Kidney glomerular epithelial cell (primary cell): ENCODE data around the gene R3HCC1L.

Experiments
- DNase-seq: peaks from one replicate; lab custom pipeline; 2025; lab: John Stamatoyannopoulos, UW

R3HCC1L gene

DNA sequence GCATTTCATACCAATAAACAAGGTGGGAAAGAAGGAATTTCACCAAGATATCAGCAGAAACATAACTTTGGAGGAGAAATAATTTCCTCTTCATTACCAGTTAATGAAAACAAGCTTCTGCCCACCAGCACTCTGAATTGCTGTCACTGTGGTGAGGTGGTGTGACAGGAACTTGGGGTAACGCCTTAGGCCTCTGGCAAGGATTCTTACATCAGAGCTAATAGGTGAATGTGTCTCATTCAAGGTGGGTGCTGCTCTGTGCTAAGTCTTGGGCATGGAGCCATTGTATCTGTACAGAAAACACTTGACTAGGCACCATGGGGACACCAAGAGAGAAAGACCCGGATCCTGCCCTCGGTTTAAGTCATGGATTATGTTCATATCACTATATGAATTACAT lies 141.9 kb downstream of the R3HCC1L start:
- DNase-seq: no peak

DNA sequence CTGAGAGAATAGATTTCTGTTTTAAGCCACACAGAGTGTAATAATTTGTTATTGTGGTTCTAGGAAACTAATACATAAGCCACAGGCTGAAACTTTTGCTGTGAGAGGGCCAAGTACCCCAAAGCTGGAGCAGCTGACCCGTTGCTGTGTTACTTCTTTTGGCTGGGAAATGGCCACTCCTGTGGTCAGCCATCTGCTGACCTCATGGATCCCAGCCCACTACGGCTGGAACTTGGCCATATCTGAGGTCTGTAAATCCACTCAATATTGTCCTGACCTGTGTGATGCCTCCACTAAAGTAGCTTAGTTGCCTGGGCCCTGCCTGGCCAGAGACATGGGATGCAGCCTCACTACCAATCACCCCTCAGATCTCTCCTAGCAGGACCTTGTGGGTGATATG lies 151.0 kb downstream of the R3HCC1L start:
- no peak for DNase-seq

DNA sequence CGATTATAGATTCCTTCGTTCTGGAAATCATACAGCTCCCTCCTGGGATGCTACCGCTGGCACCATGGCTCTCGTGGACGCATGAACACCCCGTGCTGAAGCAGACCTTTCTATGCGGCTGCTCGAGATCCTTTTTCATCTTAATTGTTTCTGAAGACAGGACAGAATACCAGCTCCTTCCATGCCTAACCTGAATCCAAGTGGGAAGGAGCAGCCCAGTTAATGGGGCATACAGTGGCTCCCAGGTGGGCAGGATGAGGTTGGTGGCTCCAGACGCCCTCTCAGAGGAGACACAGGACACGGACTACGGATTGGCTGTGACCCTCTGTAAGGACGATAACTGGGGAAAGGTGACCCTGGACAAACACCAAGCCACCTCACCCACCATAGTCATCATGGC lies 152.0 kb downstream of the R3HCC1L start:
- DNase-seq: no peak

DNA sequence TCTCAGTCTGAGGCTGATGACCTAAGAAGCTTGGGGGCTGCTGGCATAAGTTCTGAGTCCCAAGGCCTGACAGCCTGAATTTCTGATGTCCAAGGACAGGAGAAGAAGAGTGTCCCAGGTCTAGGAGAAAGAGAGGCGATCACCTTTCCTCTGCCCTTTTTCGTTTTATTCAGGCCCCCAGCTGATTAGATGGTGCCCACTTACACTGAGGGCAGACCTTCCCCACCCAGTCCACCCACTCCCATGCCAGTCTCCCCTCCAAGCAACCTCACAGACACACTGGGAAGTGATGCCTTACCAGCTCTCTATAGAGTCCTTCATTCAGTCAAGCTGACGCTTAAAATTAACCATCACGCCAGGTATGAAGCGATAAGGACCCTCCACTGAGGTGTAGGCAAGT lies 152.9 kb downstream of the R3HCC1L start:
- no peak for DNase-seq

DNA sequence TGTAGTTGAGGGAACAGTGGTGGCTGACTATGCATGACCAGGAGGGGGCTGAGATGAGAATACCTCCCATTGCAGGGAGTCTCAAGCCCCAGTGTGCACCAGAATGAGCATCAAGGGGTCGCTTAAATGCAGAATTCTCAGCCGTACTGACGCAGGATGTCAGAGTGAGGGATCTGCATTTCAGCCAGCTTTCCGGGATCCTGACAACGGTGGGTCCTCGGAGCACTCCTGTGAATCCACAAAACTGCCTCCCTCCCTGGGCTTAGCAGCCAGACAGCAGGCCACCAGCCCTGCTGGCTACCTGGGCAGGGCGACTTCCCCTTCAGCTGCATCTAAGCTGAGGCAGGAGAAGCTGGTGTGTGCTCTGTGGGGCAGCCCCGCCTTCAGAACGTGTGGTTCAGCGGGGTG lies 155.3 kb downstream of the R3HCC1L start:
- no peak for DNase-seq

DNA sequence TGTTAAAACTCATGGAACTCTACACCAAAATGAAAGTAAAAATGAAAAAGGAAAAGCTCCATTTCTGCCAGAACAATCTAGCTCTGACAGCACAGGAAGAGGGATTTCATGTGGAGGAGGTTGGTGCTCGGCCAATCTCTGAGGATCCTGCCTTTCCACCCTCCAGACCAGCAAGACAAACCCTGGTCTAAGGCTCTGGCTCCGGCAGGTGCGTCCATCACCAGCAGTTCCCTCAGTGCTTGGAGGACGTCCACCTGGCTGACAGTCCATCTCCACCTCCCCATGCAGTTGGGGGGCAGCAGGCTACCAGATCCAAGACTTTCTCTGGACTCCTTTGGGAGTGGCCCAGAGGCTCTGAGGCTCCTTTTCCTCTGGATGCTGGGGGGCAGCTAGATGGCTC lies 158.5 kb downstream of the R3HCC1L start:
- no peak for DNase-seq

DNA sequence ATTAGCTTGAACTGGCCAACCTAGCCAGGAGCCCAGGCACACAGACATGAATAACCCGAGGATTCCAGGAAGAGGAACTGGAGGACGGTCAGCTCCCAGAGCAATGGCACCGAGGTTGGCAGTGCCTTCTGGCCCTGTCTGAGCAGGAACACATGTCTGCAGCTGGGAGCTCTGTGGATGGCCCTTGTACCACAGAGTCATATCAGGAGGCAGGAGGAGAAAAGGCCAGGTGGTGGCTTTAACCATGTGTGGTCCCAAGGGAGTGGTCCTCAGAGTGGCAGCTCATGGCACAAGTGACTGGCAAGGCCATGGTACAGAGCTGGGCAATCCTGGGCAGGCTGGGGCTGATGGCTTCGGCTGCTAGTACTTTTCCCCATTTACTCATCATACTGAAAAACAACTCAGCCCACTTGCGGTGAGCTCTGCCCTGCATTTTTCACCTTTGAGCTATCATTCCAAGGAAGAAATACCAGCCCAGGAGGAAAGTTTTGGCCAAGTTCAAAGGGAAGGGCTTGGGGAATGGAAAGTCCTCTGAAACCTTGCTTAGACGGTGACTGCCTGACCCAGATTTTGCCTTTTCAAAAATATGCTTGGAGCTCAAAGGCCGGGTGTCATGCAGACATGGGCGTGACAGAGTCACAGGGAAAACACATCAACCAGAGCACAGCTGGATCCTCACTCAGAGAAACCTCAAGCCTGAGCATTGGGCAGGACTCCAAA lies 159.3 kb downstream of the R3HCC1L start:
- peak; percentile 10 for DNase-seq

DNA sequence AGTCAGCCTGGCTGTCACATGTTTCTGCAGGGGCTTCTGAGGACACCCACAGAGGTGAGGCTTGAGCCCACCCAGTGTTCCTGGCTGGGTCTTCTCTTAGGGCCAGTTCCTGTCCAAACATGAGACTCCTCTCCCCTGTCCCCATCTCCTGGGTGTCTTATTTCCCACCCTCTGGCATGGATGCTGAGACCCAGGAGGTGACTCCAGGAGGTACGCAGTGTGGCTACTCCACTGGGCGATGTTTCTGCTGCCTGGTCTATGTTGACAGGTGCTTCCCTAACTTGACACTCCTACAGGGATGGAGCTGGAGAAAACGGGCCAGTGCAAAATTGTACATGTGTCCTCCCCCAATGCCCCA lies 159.8 kb downstream of the R3HCC1L start:
- no peak for DNase-seq
